ENCODE data around the gene UTP18. TPM values are rescaled to one million over a fixed set of nuclear protein-coding genes. Genes with fewer than 3 reads are reported as not detected.

UTP18 gene
- total RNA-seq, 1 experiment from 2014 or later, result 64.2 TPM

DNA sequence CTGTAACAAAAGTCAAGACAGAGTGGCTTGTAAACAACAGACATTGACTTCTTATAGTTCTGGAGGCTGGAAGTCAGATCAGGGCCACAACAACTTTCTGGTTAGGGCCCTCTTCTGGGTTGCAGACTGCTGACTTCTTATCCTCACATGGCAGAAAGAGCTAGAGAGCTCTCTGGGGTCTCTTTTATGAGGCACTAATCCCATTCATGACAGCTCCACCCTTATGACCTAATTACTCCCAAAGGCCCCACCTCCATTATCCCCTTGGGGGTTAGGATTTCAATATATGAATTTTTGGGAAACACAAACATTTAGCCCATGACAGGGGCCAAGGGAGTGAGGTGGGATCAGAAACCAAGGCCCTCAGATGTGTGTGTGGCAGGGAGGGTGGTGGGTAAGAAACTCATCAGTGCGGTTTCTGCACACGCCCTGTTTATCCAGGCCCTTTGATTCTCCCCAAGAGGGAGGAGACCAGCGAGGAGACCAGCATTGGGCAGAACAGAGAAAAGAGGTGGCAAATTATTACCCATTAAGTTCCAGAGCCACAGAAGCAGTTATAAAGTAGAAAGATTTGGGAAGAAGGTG is 74.8 kb downstream of the UTP18 start:
- Histone ChIP-seq H3K27me3 (ENCODE audit: low read length) (peaks cover 37% of the 10 kb centered on the region), H3K9me2 (replicated peaks; ENCODE audit: low read length) (no peaks in the 10 kb centered on the region), H3K36me3 (ENCODE audit: low read depth, low read length) (no peaks in the 10 kb centered on the region), H2AFZ (ENCODE audit: low read length) (no peak overlapping the region), H3K4me1 (ENCODE audit: insufficient read depth, low read length) (no peaks in the 10 kb centered on the region), H3K9ac (ENCODE audit: low read length) (no peak overlapping the region), H3K27ac (ENCODE audit: low read length) (no peak overlapping the region), H4K20me1 (ENCODE audit: low read length) (no peaks in the 10 kb centered on the region), H3F3A (ENCODE audit: low read length, unreplicated experiment) (no peaks in the 10 kb centered on the region), H3K9me3 (ENCODE audit: low read length) (no peaks in the 10 kb centered on the region), H3K79me2 (ENCODE audit: low read length) (no peaks in the 10 kb centered on the region), H3K4me2 (ENCODE audit: low read length) (no peak overlapping the region), H3K4me3 (ENCODE audit: low read length) (no peak overlapping the region)
- ChIA-PET POLR2A (ENCODE audit: unreplicated experiment) (no interaction called here), CTCF (no interaction called here)
- intact Hi-C loops (cut with micrococcal nuclease), result no loop called here
- no peak for DNase-seq
- TF ChIP-seq EZH2phosphoT487 (IDR thresholded peaks at IDR 0.05; ENCODE audit: borderline replicate concordance, low read length) (no peak), EZH2 (IDR thresholded peaks at IDR 0.05; ENCODE audit: low read length, unreplicated experiment) (no peak)
- TF ChIP-seq, protein P1, sequence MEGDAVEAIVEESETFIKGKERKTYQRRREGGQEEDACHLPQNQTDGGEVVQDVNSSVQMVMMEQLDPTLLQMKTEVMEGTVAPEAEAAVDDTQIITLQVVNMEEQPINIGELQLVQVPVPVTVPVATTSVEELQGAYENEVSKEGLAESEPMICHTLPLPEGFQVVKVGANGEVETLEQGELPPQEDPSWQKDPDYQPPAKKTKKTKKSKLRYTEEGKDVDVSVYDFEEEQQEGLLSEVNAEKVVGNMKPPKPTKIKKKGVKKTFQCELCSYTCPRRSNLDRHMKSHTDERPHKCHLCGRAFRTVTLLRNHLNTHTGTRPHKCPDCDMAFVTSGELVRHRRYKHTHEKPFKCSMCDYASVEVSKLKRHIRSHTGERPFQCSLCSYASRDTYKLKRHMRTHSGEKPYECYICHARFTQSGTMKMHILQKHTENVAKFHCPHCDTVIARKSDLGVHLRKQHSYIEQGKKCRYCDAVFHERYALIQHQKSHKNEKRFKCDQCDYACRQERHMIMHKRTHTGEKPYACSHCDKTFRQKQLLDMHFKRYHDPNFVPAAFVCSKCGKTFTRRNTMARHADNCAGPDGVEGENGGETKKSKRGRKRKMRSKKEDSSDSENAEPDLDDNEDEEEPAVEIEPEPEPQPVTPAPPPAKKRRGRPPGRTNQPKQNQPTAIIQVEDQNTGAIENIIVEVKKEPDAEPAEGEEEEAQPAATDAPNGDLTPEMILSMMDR (conservative IDR thresholded peaks at IDR 0.05; ENCODE audit: low read depth, low read length), result no peak
- no peak for ATAC-seq
- BruUV-seq (replicated peaks), result no TSS peak

DNA sequence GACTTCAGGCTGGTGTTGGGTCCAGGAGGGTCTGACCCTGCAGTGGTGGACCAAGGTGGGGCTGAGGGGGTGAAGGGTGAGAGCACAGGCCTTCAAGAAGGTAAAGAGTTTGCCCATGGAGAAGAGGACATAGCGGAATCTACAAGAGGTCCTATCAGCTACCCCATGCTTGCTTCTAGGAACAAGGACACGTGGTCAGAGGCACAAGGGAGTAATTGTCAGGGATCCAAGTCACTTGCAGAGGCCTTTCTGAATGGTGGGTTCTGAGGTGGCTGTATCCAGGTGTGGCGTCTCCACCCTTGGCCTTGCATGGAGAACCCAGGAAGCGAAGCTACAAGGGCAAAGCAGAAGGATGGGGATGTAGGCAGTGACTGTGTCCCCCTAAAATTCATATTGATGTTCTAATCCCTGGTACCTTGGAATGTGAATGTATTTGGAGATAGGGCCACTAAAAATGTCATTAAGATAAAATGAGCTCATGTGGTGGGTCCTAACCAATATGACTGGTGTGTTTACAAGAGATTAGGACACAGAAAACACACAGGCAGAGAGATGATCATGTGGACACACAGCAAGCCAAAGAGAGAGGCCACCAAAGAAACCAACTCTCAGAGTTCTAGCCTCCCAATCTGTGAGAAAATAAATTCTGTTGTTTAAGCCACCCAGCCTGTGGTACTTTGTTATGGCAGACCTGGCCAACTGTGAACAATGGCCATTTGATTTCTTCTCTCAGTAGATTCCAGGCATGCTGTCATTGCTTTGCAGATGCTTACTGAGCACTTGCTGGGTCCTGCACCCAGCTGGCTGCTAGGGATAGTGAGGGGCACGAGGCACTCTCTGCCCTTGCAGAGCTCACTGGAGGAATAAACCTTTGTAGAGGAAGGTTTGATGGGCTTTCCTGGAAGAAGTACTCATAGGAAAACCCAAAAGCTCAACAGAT is 75.8 kb downstream of the UTP18 start:
- no peak overlapping the region for H3K4me2 ChIP-seq (ENCODE audit: low read length)
- ChIA-PET POLR2A (ENCODE audit: unreplicated experiment) (no interaction called here), CTCF (no interaction called here)
- H3K79me2 ChIP-seq (ENCODE audit: low read length), result no peaks in the 10 kb centered on the region
- H3K4me1 ChIP-seq (ENCODE audit: insufficient read depth, low read length), result no peaks in the 10 kb centered on the region
- no peaks in the 10 kb centered on the region for H3K9me3 ChIP-seq (ENCODE audit: low read length)
- BruUV-seq (replicated peaks), result no TSS peak
- no peak for TF ChIP-seq EZH2phosphoT487 (IDR thresholded peaks at IDR 0.05; ENCODE audit: borderline replicate concordance, low read length)
- no peak for TF ChIP-seq EZH2 (IDR thresholded peaks at IDR 0.05; ENCODE audit: low read length, unreplicated experiment)
- no peaks in the 10 kb centered on the region for H4K20me1 ChIP-seq (ENCODE audit: low read length)
- no peak overlapping the region for H3K27ac ChIP-seq (ENCODE audit: low read length)
- no peaks in the 10 kb centered on the region for H3F3A ChIP-seq (ENCODE audit: low read length, unreplicated experiment)
- H3K36me3 ChIP-seq (ENCODE audit: low read depth, low read length), result no peaks in the 10 kb centered on the region
- intact Hi-C loops (cut with micrococcal nuclease), result no loop called here
- DNase-seq, result no peak
- H2AFZ ChIP-seq (ENCODE audit: low read length), result no peak overlapping the region
- H3K9me2 ChIP-seq (replicated peaks; ENCODE audit: low read length), result no peaks in the 10 kb centered on the region
- H3K27me3 ChIP-seq (ENCODE audit: low read length), result peaks cover 44% of the 10 kb centered on the region
- no peak overlapping the region for H3K4me3 ChIP-seq (ENCODE audit: low read length)
- no peak overlapping the region for H3K9ac ChIP-seq (ENCODE audit: low read length)
- no peak for ATAC-seq

DNA sequence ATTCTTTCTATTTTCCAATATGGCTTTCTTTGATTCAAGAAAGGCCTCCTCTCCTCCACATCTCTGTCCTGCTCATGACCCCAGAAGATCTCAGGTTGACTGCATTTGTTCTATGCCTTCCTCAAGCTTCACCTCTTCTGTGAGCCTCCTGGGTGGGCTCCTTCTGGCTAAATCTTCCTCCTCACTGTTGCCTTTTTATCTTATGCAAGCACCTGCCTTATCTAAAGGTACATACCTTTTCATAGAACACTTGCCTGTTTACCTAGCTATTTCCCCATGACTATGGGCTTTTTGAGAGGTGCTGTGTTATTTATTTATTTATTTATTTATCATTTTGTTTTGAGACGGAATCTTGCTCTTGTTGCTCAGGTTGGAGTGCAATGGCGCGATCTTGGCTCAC is 81.1 kb downstream of the UTP18 start:
- H3K9me3 ChIP-seq (ENCODE audit: low read length), result no peaks in the 10 kb centered on the region
- H3K36me3 ChIP-seq (ENCODE audit: low read depth, low read length), result no peaks in the 10 kb centered on the region
- peaks cover 46% of the 10 kb centered on the region for H3K27me3 ChIP-seq (ENCODE audit: low read length)
- no peak overlapping the region for H3K4me2 ChIP-seq (ENCODE audit: low read length)
- no peak overlapping the region for H3K9ac ChIP-seq (ENCODE audit: low read length)
- no peak for TF ChIP-seq EZH2 (IDR thresholded peaks at IDR 0.05; ENCODE audit: low read length, unreplicated experiment)
- TF ChIP-seq EZH2phosphoT487 (IDR thresholded peaks at IDR 0.05; ENCODE audit: borderline replicate concordance, low read length), result no peak
- no peak overlapping the region for H2AFZ ChIP-seq (ENCODE audit: low read length)
- H4K20me1 ChIP-seq (ENCODE audit: low read length), result no peaks in the 10 kb centered on the region
- H3K79me2 ChIP-seq (ENCODE audit: low read length), result no peaks in the 10 kb centered on the region
- ChIA-PET CTCF (no interaction called here), POLR2A (ENCODE audit: unreplicated experiment) (no interaction called here)
- intact Hi-C loops (cut with micrococcal nuclease), result no loop called here
- DNase-seq (no peak), ATAC-seq (no peak)
- H3K4me1 ChIP-seq (ENCODE audit: insufficient read depth, low read length), result no peaks in the 10 kb centered on the region
- no peak overlapping the region for H3K27ac ChIP-seq (ENCODE audit: low read length)
- H3K4me3 ChIP-seq (ENCODE audit: low read length), result no peak overlapping the region
- no peaks in the 10 kb centered on the region for H3F3A ChIP-seq (ENCODE audit: low read length, unreplicated experiment)
- no TSS peak for BruUV-seq (replicated peaks)
- no peaks in the 10 kb centered on the region for H3K9me2 ChIP-seq (replicated peaks; ENCODE audit: low read length)
